Stimulated activated CD8-positive, alpha-beta memory T cell treated with anti-CD3 and anti-CD28 coated beads, Interleukin-15, amount 100 ng/mL, for 4 hours (primary cell): ENCODE results near the gene ITLN1.

Experiments
- DNase-seq, 2 donors: peaks; one replicate each; pipeline ENCODE4 v3.0.0-alpha.2; 2020; ENCODE audit warnings: low read depth in 2 of 2

ITLN1 gene

DNA sequence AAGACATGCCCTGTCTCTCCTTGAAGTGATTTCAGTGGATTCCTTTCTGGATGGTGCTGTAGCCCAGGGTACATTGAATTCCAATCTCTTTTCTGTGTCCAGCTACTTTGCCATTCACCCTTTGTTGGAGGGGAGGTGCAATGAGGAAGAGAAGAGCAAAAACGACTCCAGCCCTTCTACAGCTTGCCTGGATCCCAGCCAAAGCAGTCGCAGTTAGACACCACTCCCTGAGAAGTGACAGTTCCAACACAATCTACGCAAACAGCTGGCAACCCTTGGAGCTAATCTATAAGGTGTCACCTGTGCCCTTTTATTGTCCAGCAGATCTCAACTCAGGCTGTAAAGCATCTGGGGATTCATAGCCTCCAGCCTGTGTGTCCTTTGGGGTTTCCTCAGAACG is 26.9 kb downstream of the ITLN1 start:
- DNase-seq = no peak

DNA sequence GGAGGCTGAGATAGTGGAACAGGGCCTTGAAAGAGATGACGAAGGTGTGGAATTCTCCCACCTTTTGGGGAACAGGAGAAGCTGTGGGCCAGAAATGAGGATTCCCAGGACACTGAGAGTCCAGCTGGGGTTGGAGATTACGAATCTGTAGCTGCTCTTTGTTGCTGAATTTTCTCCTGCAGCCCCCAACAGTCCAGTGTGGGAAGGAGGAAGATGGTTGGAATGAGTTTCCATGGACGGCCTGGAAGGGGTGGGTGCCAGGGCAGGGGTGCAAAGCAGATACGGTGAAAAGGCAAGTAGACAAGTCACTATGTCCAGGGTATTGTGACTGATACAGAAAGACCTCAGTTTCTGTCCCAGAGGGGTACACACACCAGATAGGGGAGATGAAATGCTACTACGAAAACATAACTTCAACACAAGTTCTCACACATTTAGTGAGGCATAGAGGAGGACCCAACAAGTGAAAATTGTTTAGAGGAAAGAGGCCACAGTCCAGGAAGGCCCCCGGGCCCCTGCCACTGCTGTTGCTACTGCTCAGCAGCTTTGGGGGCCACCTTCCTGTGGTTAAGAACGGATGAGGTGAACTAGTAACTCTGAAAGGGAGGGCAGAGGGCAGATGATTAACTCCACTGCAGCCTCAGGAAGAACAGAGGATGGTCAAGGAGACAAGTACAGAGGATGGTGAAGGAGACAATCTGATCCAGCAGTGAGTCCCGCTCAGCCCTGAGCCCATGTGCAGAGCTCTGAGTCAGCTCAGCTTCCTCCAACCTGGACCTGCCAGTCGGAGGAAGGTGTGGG is 29.6 kb downstream of the ITLN1 start:
- DNase-seq = no peak

DNA sequence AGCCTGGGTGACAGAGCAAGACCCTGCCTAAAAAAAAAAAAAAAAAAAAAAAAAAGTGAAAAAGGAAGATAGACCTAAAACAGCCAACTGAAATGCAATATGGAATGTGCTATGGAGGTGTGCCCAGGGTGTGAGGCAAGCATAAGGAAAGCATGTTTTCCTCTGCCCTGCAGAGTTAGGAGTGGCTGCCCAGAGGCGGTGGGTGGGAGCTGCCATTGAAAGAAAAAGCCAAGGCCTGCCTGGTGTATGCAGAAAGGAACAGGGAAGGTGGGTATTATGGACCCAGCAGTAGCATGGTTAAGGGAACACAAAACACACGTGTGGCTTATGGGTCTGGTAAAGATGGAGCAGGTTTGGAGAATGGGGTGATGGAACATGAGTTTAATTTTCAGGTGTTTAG is 31.2 kb downstream of the ITLN1 start:
- DNase-seq = no peak

- DNase-seq = no peak
Observed at GRCh38 chr1:160853014-160853413, 32.0 kb downstream of the ITLN1 start.

- no peak for DNase-seq
Observed at GRCh38 chr1:160850993-160851392, 34.0 kb downstream of the ITLN1 start.

DNA sequence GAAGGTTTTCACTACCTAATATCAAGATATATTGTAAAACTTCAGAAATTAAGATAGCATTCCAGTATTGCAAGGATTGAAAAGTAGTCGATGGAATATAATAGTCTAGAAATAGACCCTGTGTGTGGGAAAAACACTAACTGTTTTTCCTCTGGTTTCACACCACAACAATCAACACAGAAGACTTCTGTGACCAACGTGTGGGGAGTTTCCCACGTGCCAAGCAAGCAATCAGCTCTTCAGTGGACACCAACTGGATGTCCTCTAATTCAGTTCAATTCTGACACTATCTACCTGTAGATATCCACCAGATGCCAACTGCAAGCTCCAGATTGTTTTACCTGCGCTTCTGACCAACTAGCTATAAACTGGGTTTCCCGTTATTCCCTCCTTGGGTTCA is 34.4 kb downstream of the ITLN1 start:
- no peak for DNase-seq

DNA sequence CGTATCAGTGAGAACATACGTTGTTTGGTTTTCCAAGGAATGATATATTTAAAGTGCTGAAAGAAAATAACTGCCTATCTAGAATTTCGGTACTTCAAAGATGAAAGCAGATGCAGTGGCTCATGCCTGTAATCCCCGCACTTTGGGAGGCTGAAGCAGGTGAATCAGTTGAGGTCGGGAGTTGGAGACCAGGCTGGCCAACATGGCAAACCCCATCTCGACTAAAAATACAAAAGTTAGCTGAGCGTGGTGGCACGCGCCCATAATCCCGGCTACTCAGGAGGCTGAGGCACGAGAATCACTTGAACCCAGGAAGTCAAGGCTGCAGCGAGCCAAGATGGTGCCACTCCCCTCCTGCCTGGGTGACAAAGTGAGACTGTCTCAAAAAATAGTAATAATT is 38.7 kb downstream of the ITLN1 start:
- DNase-seq = no peak

DNA sequence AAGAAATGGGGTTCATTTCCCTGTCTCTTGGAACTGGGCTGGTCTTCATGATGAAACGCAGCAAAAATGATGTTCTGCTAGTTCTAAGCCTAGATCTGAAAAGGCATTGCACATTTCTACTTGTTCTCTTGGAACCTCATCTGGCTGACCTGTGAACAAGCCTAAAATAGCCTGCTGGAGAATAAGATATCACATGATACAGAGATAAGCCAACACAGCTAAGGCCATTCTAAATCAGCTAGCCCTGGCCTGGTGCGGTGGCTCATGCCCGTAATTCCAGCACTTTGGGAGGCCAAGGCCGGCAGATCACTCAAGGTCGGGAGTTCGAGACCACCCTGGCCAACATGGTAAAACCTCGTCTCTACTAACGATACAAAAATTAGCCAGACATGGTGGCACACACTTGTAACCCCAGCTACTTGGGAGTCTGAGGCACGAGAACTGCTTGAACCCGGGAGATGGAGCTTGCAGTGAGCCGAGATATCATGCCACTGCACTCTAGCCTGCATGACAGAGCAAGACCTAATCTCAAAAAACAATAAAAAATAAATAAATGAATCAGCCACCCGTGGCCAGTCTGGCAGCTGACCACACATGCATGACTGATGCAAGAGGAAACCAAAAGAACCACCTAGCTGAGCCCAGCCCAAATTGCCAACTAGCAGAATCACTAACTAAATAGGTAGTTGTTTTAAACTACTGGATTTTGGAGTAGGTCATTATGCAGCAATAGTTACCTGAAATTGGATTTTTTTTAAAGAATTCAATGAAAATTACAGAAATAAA is 40.3 kb downstream of the ITLN1 start:
- no peak for DNase-seq

GRCh38 chr1:160841079-160841478 is 43.9 kb downstream of the ITLN1 start:
- DNase-seq = no peak

DNA sequence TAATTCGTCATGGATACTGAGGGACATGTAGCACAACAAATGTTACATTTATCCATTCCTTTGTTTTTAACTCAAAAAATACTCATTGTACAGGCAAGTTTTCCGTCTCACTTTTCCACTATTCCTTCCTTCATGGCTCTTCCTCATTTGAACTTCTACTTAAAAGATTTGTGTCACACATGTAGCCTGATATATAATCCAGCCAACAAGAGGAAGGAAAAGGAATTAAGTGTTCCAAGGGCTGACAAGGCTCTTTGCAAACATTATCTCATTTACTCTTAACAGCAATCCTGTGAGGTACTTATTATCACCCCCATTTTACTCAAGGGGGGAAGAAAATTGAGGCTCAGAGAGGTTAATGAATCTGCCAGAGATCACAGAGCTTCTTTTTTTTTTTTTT is 45.2 kb downstream of the ITLN1 start:
- DNase-seq = no peak

DNA sequence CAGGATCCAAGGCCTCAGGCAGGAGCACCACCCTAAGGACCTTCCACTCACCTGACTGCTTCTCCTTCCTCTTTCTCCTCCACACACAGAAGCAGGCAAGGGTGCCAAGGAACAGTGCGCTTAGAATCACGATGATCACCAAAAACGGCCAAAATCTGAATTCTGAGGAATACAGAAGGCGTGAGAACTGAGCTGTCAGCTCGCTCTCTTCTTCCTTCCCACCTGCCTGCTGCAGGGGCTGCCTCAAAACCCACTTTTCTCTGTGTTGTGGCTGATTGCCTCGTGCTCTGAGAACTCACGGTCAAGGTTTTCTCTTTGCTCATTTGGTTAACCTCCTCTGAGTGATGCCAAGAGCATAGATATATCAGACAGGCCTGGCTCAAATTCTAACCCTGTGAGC is 46.1 kb downstream of the ITLN1 start:
- no peak for DNase-seq

GRCh38 chr1:160837558-160838205 is 47.3 kb downstream of the ITLN1 start:
- peak; percentile 65 to 66 for DNase-seq

DNA sequence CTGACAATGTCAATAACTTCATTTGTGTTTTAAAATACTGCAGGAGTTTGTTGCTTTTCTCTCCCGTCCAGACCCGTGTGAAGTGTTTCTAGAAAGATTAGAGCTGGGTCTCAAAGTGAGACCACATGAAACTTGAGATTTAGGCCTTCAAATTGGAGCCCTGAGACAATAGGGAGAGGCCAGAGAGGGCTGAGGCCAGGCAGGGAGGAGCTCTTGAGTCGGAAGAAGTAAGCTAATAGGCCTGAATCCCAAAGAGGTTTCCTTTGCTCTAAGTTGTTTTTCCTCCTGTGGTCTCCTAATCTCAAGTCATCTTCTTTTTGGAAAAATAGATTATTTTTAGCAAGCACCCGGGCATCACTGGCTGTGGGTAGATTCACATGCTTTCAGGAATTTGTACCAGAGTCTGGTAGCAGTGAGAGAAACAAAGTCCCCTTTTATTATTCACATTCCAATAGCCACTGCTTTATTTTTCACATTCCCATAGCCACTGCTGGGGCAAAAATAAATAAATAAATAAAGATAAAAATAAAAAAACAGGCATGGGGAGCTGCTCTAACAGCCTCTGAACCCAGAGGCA is 47.9 kb downstream of the ITLN1 start:
- DNase-seq = no peak

DNA sequence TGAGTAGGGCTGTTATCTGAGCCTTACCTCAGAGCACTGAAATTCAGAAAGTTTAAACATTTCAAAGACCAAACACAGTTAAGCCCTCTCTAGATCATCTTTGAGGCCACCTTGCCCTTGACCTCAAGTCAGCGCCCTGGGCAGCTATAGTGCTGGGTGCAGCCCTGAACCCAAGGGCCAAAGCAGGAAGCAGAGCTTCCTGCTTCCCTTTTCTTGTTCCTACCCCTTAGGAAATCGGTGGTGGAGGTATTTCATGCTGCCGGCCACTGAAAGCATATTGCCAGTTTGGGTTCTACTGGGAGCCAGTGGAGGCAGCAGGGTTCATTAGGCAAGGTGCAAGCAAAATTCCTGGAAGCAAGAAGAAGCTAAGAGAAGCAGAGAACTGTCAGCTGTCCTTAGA is 48.4 kb downstream of the ITLN1 start:
- no peak for DNase-seq

DNA sequence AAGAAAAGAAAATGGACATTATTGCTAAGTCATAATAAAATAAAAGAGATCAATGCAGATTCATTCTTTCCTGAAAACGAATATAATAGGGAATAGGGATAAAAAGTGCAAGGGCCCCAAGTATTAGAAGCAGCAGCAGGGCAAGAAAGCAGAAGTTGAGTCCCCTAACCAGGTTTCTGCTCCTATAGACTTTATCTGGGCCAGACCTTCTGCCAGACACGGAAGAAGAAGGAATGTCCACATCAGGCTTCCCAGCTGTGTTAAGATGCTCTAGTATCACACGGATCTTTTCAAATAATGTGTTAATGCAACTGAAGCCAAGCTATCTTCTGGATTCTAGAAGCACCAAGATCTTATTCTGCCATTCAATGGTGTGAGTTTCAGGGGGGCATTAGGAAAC is 49.2 kb downstream of the ITLN1 start:
- DNase-seq = no peak

GRCh38 chr1:160834945-160835565 is 49.9 kb downstream of the ITLN1 start:
- DNase-seq = no peak

DNA sequence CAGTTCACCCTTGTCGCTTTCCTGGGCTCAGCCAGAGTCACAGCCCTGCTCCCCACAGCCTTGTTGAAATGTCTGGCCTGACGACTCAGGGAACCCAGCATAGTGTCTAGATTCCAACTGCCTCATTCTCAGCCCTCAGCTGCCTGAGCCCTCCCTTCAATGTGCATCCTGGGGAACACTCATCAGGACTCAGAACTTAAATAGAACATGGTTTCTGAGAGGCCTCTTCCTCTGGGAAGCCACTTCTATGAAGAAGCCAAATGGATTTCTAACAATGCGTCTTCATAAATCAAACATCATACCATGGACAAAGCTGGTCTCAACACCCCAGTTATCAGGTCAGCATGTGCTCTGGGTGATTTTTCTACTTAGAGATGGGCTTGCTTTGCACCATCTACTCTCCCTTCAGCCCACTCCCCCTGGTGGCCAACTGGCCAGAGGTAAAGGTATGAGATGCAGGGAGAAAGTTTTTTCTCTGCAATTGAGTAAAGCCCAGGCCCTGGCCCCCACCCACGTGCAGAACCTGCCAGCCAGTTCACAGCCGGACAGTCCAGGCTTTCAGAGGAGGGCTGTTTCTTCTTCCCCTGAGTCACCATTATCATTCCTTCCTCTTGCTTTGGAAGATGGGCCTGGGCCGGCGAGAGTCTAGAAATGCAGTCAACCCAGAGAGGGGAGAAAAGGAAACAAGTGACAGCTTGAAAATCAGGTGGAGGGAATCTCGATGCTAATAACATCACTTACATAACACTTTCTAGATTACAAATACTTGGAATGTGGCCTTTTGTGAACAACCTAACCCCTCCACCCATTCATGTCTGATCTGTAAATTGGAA is 54.4 kb downstream of the ITLN1 start:
- peak; percentile 37 to 64 for DNase-seq

- DNase-seq = no peak
Observed at GRCh38 chr1:160829766-160830165, 55.2 kb downstream of the ITLN1 start.

DNA sequence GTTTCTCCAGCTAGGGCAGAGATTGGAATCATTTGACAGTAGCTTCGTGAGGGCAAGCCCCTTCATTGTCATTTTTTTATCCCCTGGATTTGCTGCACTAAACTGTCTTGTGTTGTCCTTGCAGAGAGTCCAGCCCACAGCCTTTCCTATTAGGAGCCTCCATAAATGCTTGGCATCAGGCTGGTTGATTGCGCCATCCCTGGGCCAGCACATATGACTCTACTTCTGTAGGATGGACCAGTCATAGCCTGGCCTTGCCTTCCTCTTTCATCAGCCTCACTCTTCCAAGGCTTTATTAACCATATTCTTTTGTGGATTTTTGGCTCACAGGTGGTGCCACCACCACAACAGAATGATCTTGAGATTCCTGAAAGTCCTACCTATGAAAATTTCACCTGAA is 57.6 kb downstream of the ITLN1 start:
- no peak for DNase-seq

- no peak for DNase-seq
Observed at GRCh38 chr1:160826546-160826945, 58.4 kb downstream of the ITLN1 start.
